Chondrocyte (in vitro differentiated cells): ENCODE data around the gene DTWD2. TPM values are rescaled to one million over a fixed set of nuclear protein-coding genes. Genes with fewer than 3 reads are reported as not detected.
"Not testable (repeated sequence)": the region's sequence is repeated elsewhere in the genome, so short reads cannot be mapped to it uniquely, and the experiment has no call there.

Experiments used
- DNase-seq: peaks from one replicate; pipeline ENCODE4 v3.0.0; 2021; ENCODE audit warnings: mixed read lengths, low spot score
- H3K27ac Mint-ChIP-seq: one replicate; pipeline ENCODE4 v1.8.0; 2021; ENCODE audit warnings: mild to moderate bottlenecking, moderate library complexity, mixed read lengths; ENCODE audit not compliant: unreplicated experiment
- H3K27me3 Mint-ChIP-seq: 2 replicates; pipeline ENCODE4 v1.8.0; 2021; ENCODE audit warnings: low read depth, mixed read lengths
- H3K36me3 Mint-ChIP-seq: 2 replicates; pipeline ENCODE4 v1.8.0; 2021; ENCODE audit warnings: low read depth, mixed read lengths
- H3K4me1 Mint-ChIP-seq: 2 replicates; pipeline ENCODE4 v1.8.0; 2021; ENCODE audit warnings: low read depth, mild to moderate bottlenecking, mixed read lengths
- H3K4me3 Mint-ChIP-seq: one replicate; pipeline ENCODE4 v1.8.0; 2021; ENCODE audit warnings: mild to moderate bottlenecking, moderate library complexity, mixed read lengths; ENCODE audit not compliant: unreplicated experiment
- H3K9me3 Mint-ChIP-seq: 2 replicates; pipeline ENCODE4 v1.8.0; 2021; ENCODE audit warnings: low read depth, mixed read lengths
- CTCF ChIP-seq: fragments of 200-600 bp; sonication (generic); IDR thresholded peaks from 2 replicates; pipeline ENCODE4 v1.5.0; 2021; ENCODE audit warnings: antibody characterized with exemption, mild to moderate bottlenecking, moderate library complexity
- total RNA-seq: library from RNA; stranded (reverse); gene quantifications from 3 replicates; pipeline ENCODE4 v1.2.1, GENCODE V29; 2021

The DTWD2 gene
- total RNA-seq, 1 donor from 2014 or later: 7.9 TPM

- DNase-seq: no peak
- H3K36me3 Mint-ChIP-seq: no peaks in the 10 kb centered on the region
- TF ChIP-seq CTCF: no peak
- no peaks in the 10 kb centered on the region for H3K27me3 Mint-ChIP-seq
- H3K4me3 Mint-ChIP-seq: no peak overlapping the region
- no peak overlapping the region for H3K27ac Mint-ChIP-seq
- no peaks in the 10 kb centered on the region for H3K9me3 Mint-ChIP-seq
- H3K4me1 Mint-ChIP-seq: no peaks in the 10 kb centered on the region
These were observed 99.8 kb downstream of the DTWD2 start for GRCh38 chr5:118888556-118888955.

DNA sequence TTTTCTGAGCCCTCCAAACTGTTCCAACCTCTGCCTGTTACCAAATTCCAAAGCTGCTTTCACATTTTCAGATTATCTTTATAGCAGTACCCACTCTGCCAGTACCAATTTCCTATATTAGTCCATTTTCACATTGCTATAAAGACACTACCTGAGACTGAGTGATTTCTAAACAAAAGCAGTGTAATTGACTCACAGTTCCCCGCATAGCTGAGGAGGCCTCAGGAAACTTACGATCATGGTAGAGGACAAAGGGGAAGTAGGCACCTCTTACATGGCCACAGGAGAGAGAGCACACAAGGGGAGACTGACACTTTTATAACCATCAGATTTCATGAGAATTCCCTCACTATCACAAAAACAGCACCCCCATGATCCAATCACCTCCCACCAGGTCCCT lies 105.0 kb downstream of the DTWD2 start:
- Mint-ChIP-seq H3K4me1 (no peaks in the 10 kb centered on the region), H3K27ac (no peak overlapping the region), H3K9me3 (peaks cover 5% of the 10 kb centered on the region), H3K36me3 (peaks cover under 1% of the 10 kb centered on the region), H3K27me3 (no peaks in the 10 kb centered on the region), H3K4me3 (no peak overlapping the region)
- no peak for TF ChIP-seq CTCF
- DNase-seq: no peak

DNA sequence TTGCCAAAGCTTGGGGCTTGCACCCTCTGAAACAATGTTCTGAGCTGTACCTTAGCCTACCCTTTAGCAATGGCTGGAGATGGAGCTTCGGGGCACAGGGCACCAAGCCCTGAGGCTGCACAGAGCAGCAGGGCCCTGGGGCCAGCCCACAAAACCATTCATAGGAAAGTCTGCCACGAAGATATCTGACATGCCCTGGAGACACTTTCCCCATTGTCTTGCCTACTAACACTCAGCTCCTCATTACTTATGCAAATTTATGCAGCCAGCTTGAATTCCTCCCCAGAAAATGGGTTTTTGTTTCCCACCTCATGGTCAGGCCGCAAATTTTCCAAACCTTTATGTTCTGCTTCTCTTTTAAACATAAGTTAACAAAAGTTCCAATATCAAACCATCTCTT lies 105.7 kb downstream of the DTWD2 start:
- peaks cover 6% of the 10 kb centered on the region for H3K36me3 Mint-ChIP-seq
- H3K27ac Mint-ChIP-seq: no peak overlapping the region
- DNase-seq: no peak
- no peak overlapping the region for H3K4me3 Mint-ChIP-seq
- H3K4me1 Mint-ChIP-seq: no peaks in the 10 kb centered on the region
- no peaks in the 10 kb centered on the region for H3K27me3 Mint-ChIP-seq
- TF ChIP-seq CTCF: no peak
- H3K9me3 Mint-ChIP-seq: peaks cover 12% of the 10 kb centered on the region

DNA sequence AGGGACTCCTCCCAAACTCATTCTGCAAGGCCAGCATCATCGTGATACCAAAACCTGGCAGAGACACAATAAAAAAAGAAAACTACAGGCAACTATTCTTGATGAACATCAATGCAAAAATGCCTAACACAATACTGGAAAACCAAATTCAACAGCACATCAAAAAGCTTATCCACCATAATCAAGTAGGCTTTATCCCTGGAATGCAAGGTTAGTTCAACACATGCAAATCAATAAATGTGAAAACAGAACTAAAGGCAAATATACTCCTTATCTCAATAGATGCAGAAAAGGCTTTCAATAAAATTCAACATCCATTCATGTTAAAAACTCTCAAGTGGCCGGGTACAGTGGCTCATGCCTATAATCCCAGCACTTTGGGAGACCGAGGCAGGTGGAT lies 111.5 kb downstream of the DTWD2 start:
- peaks cover 35% of the 10 kb centered on the region for H3K36me3 Mint-ChIP-seq
- not testable (repeated sequence) for H3K4me3 Mint-ChIP-seq, H3K27ac Mint-ChIP-seq, H3K27me3 Mint-ChIP-seq, H3K4me1 Mint-ChIP-seq, DNase-seq
- peaks cover 43% of the 10 kb centered on the region for H3K9me3 Mint-ChIP-seq

- peaks cover 35% of the 10 kb centered on the region for H3K36me3 Mint-ChIP-seq
- H3K4me3 Mint-ChIP-seq: no peak overlapping the region
- no peak for TF ChIP-seq CTCF
- H3K27me3 Mint-ChIP-seq: no peaks in the 10 kb centered on the region
- H3K27ac Mint-ChIP-seq: no peak overlapping the region
- peaks cover 43% of the 10 kb centered on the region for H3K9me3 Mint-ChIP-seq
- DNase-seq: no peak
- H3K4me1 Mint-ChIP-seq: no peaks in the 10 kb centered on the region
These were observed 113.2 kb downstream of the DTWD2 start for GRCh38 chr5:118875131-118875530.

DNA sequence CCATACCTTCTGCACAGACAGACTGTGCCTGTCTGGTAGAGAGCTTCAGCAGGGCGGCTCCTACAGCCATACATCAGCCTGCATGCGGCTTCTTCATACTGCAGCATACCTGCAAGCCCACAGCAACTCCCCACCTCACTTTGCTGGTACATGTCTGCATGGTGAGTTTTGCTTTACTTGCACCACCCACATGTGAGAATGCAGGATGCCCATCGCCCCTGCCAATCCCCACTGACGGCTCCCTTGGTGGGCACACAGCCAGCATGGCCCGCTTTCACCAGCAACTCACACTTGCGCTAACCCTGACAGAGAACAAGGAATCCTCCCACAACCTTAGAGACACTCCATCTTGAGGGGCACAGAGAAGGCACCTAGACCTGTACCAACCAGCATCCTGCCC lies 114.9 kb downstream of the DTWD2 start:
- Mint-ChIP-seq H3K4me3 (no peak overlapping the region), H3K4me1 (no peaks in the 10 kb centered on the region), H3K27me3 (no peaks in the 10 kb centered on the region), H3K36me3 (peaks cover 35% of the 10 kb centered on the region), H3K27ac (no peak overlapping the region), H3K9me3 (peaks cover 43% of the 10 kb centered on the region)
- no peak for TF ChIP-seq CTCF
- DNase-seq: no peak
